ENCODE data around the gene HKDC1.

The HKDC1 gene

DNA sequence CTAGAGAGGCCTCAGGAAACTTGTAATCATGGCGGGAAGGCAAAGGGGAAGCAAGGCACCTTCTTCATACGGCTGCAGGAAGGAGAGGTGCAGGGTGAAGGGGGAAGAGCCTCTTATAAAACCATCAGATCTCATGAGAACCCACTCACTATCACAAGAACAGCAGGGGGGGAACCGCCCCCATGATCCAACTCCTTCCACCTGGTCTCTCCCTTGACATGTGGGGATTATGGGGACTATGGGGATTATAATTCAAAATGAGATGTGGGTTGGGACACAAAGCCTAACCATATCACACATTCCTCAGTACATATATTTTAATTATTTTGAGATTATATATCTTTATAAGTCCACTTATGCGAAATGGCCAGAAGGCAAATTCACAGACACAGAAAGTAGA is 67.0 kb downstream of the HKDC1 start:
- H3K27me3 ChIP-seq (ENCODE audit: insufficient read depth, poor library complexity, severe bottlenecking): no peaks in the 10 kb centered on the region
- DNase-seq (ENCODE audit: low read depth in 1 of 2, low spot score in 1 of 2): peak in 1 of 2 experiments; percentile 9
- TF ChIP-seq POLR2AphosphoS5 (IDR thresholded peaks at IDR 0.05; ENCODE audit: low read depth) (no peak), CTCF (IDR thresholded peaks at IDR 0.05; ENCODE audit: insufficient read depth, low read length) (no peak)
- no peak overlapping the region for H3K4me3 ChIP-seq (replicated peaks; ENCODE audit: insufficient read depth, low read length)
- no peak overlapping the region for H3K27ac ChIP-seq (replicated peaks)

DNA sequence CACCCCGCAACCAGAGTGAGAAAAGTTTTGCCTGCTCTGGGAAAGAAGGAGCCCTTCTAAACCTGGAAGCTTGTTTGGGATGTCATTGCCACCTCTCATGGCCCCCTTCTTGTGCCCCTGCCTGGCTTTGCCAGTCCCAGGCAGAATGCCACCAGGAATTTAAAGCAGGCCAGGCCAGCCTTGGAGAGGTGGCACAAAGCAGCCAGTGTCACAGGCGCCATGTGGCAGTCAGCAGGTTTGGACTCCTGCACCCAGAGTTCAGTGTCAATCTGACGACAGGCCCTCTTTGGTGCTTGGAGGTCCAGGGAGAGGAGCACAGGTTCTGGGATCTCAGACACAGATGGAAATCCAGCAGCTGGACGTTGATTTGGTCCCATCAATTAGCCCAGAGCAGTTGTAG is 70.9 kb downstream of the HKDC1 start:
- TF ChIP-seq CTCF (IDR thresholded peaks at IDR 0.05; ENCODE audit: insufficient read depth, low read length) (no peak), SPI1 (IDR thresholded peaks at IDR 0.05; ENCODE audit: borderline replicate concordance, low read depth) (no peak), REST (IDR thresholded peaks at IDR 0.05; ENCODE audit: insufficient replicate concordance, low read depth) (no peak), POLR2AphosphoS5 (IDR thresholded peaks at IDR 0.05; ENCODE audit: low read depth) (no peak), GABPA (IDR thresholded peaks at IDR 0.05; ENCODE audit: low read depth) (no peak)
- no peak for DNase-seq (ENCODE audit: low read depth in 1 of 2, low spot score in 1 of 2)

DNA sequence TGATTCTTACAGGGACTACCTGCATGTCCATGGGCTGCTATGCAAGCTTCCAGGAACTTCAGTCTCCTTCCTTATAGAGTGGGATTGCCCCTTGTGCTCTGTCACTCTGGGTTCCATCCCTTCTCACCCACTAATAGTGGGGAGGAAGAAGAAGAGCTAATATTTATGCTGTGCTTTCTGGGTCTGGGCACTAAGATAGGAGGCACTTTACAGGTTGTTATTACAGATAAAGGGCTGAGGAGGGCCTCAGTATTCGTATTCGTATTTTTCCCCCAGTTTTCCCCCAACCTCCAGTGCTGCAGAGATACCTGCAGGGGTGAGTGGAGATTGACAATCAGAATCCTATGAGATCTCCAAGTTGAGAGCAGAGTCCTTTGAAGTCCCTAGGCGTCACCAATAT is 72.3 kb downstream of the HKDC1 start:
- DNase-seq (ENCODE audit: low read depth in 1 of 2, low spot score in 1 of 2): no peak
- no peak overlapping the region for H3K27ac ChIP-seq (replicated peaks)
- H3K4me3 ChIP-seq (replicated peaks; ENCODE audit: insufficient read depth, low read length): no peak overlapping the region
- TF ChIP-seq SPI1 (IDR thresholded peaks at IDR 0.05; ENCODE audit: borderline replicate concordance, low read depth) (no peak), REST (IDR thresholded peaks at IDR 0.05; ENCODE audit: insufficient replicate concordance, low read depth) (no peak), CTCF (IDR thresholded peaks at IDR 0.05; ENCODE audit: insufficient read depth, low read length) (no peak), GABPA (IDR thresholded peaks at IDR 0.05; ENCODE audit: low read depth) (no peak), POLR2AphosphoS5 (IDR thresholded peaks at IDR 0.05; ENCODE audit: low read depth) (no peak)
- H3K27me3 ChIP-seq (ENCODE audit: insufficient read depth, poor library complexity, severe bottlenecking): no peaks in the 10 kb centered on the region

More for the DNA sequence above, 70.9 kb downstream of the HKDC1 start:
- Histone ChIP-seq H3K27me3 (ENCODE audit: insufficient read depth, poor library complexity, severe bottlenecking) (no peaks in the 10 kb centered on the region), H3K4me3 (replicated peaks; ENCODE audit: insufficient read depth, low read length) (no peak overlapping the region), H3K27ac (replicated peaks) (no peak overlapping the region)

DNA sequence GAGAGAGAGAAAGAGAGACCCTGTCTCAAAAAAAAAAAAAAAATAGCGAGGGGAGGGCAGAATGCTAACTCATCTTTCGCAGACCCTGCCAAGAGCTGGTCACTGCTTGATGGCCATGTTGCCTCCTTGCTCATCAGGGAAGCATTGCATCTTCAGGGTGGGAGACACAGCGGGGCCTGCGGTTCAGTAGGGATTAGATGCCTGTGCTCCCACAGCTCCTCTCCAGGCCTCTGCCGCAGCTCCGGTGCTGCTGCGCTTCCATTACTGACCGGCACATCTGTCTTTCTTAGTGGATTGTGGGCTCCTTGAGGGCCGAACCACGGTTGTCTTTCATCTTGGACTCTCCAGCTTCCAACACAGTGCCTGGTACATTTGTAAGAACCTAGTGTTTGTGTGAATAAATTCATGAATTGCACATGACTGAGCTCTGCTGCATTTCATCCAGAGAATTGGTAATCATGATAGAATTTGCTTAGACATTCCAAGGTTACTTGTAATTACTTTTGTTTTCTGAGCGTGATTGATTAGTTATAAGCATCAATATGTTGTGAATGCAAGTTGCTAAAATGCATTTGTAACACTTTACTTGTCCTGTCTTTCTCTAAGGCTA is 75.0 kb downstream of the HKDC1 start:
- Histone ChIP-seq H3K27ac (replicated peaks) (no peak overlapping the region), H3K4me3 (replicated peaks; ENCODE audit: insufficient read depth, low read length) (no peak overlapping the region), H3K27me3 (ENCODE audit: insufficient read depth, poor library complexity, severe bottlenecking) (no peaks in the 10 kb centered on the region)
- TF ChIP-seq CTCF (IDR thresholded peaks at IDR 0.05; ENCODE audit: insufficient read depth, low read length) (no peak), POLR2AphosphoS5 (IDR thresholded peaks at IDR 0.05; ENCODE audit: low read depth) (no peak), REST (IDR thresholded peaks at IDR 0.05; ENCODE audit: insufficient replicate concordance, low read depth) (no peak), GABPA (IDR thresholded peaks at IDR 0.05; ENCODE audit: low read depth) (no peak), SPI1 (IDR thresholded peaks at IDR 0.05; ENCODE audit: borderline replicate concordance, low read depth) (no peak)
- DNase-seq (ENCODE audit: low read depth in 1 of 2, low spot score in 1 of 2): no peak

Measured in HL-60 (cell line).